Astrocyte (in vitro differentiated cells and primary cell): Measurements from ENCODE around the gene TMEM87B. TPM values are rescaled to one million over a fixed set of nuclear protein-coding genes. Genes with fewer than 3 reads are reported as not detected.

Source experiments
- DNase-seq: peaks from one replicate; pipeline ENCODE4 v3.0.0-alpha.2; 2010; ENCODE audit warnings: low read depth
- FAIRE-seq: peaks from 2 replicates; lab custom pipeline; 2011; peaks lifted over from hg19 to GRCh38; lab: Jason Lieb, UNC
- H2AFZ ChIP-seq: 2 replicates; pipeline ENCODE4 v1.6.0; 2012; ENCODE audit warnings: low read depth, low read length, inconsistent platforms
- H3K27ac ChIP-seq: 2 replicates; pipeline ENCODE4 v1.5.1; 2011; ENCODE audit warnings: low read depth, low read length, inconsistent platforms
- H3K27me3 ChIP-seq: 2 replicates; pipeline ENCODE4 v1.6.0; 2011; ENCODE audit warnings: low read length, inconsistent platforms; ENCODE audit not compliant: insufficient read depth
- H3K36me3 ChIP-seq: 2 replicates; pipeline ENCODE4 v1.5.1; 2011; ENCODE audit warnings: low read length, inconsistent platforms; ENCODE audit not compliant: insufficient read depth
- H3K4me1 ChIP-seq: 2 replicates; pipeline ENCODE4 v1.5.1; 2011; ENCODE audit warnings: low read length, inconsistent platforms; ENCODE audit not compliant: insufficient read depth
- H3K4me2 ChIP-seq: 2 replicates; pipeline ENCODE4 v1.6.0; 2012; ENCODE audit warnings: low read length, inconsistent platforms
- H3K4me3 ChIP-seq: 2 replicates; pipeline ENCODE4 v1.5.1; 2011; ENCODE audit warnings: low read depth, mild to moderate bottlenecking, low read length, inconsistent platforms; ENCODE audit not compliant: insufficient read depth
- H3K79me2 ChIP-seq: 2 replicates; pipeline ENCODE4 v1.6.0; 2012; ENCODE audit warnings: mild to moderate bottlenecking, low read length, inconsistent platforms; ENCODE audit not compliant: insufficient read depth
- H3K9ac ChIP-seq: 2 replicates; pipeline ENCODE4 v1.6.0; 2012; ENCODE audit warnings: mild to moderate bottlenecking, low read length, inconsistent platforms
- H3K9me3 ChIP-seq: 2 replicates; pipeline ENCODE4 v1.5.1; 2012; ENCODE audit warnings: low read depth, mild to moderate bottlenecking, low read length, inconsistent platforms; ENCODE audit not compliant: insufficient read depth
- H4K20me1 ChIP-seq: 2 replicates; pipeline ENCODE4 v1.6.0; 2012; ENCODE audit warnings: low read length, inconsistent platforms; ENCODE audit not compliant: insufficient read depth
- H3K27ac Mint-ChIP-seq: one replicate; pipeline ENCODE4 v1.8.0; 2021; ENCODE audit warnings: mild to moderate bottlenecking, mixed read lengths; ENCODE audit not compliant: unreplicated experiment
- H3K27me3 Mint-ChIP-seq: one replicate; pipeline ENCODE4 v1.8.0; 2021; ENCODE audit warnings: low read depth, mixed read lengths; ENCODE audit not compliant: unreplicated experiment
- H3K36me3 Mint-ChIP-seq: one replicate; pipeline ENCODE4 v1.8.0; 2021; ENCODE audit warnings: low read depth, mixed read lengths; ENCODE audit not compliant: unreplicated experiment
- H3K4me1 Mint-ChIP-seq: one replicate; pipeline ENCODE4 v1.8.0; 2021; ENCODE audit warnings: low read depth, mixed read lengths; ENCODE audit not compliant: unreplicated experiment
- H3K4me3 Mint-ChIP-seq: one replicate; pipeline ENCODE4 v1.8.0; 2021; ENCODE audit warnings: mild to moderate bottlenecking, moderate library complexity, mixed read lengths; ENCODE audit not compliant: unreplicated experiment
- H3K9me3 Mint-ChIP-seq: one replicate; pipeline ENCODE4 v1.8.0; 2021; ENCODE audit warnings: mild to moderate bottlenecking, mixed read lengths; ENCODE audit not compliant: unreplicated experiment
- EZH2 ChIP-seq: IDR thresholded peaks from 2 replicates; pipeline ENCODE4 v1.6.1; 2012; ENCODE audit warnings: mild to moderate bottlenecking, low read length, inconsistent platforms; ENCODE audit not compliant: insufficient read depth
- total RNA-seq: library from RNA; stranded (reverse); gene quantifications from 2 replicates; pipeline ENCODE4 v1.2.1, GENCODE V29; 2021
- TF ChIP-seq, protein P1 (sequence below): IDR thresholded peaks from 2 replicates; pipeline ENCODE4 v1.5.1; 2011; ENCODE audit warnings: low read depth, mild to moderate bottlenecking, inconsistent platforms, low read length, moderate library complexity; ENCODE audit not compliant: insufficient read depth

Gene TMEM87B
- total RNA-seq, 1 donor from 2014 or later = 27.2 TPM

GRCh38 chr2:112045446-112046014 is 9.5 kb upstream of the TMEM87B start:
- H2AFZ ChIP-seq = no peak overlapping the region
- TF ChIP-seq EZH2 = no peak
- TF ChIP-seq, protein P1, sequence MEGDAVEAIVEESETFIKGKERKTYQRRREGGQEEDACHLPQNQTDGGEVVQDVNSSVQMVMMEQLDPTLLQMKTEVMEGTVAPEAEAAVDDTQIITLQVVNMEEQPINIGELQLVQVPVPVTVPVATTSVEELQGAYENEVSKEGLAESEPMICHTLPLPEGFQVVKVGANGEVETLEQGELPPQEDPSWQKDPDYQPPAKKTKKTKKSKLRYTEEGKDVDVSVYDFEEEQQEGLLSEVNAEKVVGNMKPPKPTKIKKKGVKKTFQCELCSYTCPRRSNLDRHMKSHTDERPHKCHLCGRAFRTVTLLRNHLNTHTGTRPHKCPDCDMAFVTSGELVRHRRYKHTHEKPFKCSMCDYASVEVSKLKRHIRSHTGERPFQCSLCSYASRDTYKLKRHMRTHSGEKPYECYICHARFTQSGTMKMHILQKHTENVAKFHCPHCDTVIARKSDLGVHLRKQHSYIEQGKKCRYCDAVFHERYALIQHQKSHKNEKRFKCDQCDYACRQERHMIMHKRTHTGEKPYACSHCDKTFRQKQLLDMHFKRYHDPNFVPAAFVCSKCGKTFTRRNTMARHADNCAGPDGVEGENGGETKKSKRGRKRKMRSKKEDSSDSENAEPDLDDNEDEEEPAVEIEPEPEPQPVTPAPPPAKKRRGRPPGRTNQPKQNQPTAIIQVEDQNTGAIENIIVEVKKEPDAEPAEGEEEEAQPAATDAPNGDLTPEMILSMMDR = no peak
- H3K9me3 ChIP-seq = peaks cover 5% of the 10 kb centered on the region
- H3K36me3 ChIP-seq = no peaks in the 10 kb centered on the region
- FAIRE-seq = no peak
- Mint-ChIP-seq H3K36me3 (peaks cover 5% of the 10 kb centered on the region), H3K4me3 (no peak overlapping the region), H3K9me3 (peaks cover 11% of the 10 kb centered on the region), H3K27me3 (no peaks in the 10 kb centered on the region), H3K4me1 (peaks cover 1% of the 10 kb centered on the region), H3K27ac (peak overlapping the region; percentile 11)
- H3K9ac ChIP-seq = no peak overlapping the region
- DNase-seq = no peak
- no peak overlapping the region for H3K27ac ChIP-seq
- H3K79me2 ChIP-seq = no peaks in the 10 kb centered on the region
- H3K4me3 ChIP-seq = no peak overlapping the region
- no peaks in the 10 kb centered on the region for H3K4me1 ChIP-seq
- no peaks in the 10 kb centered on the region for H4K20me1 ChIP-seq
- H3K27me3 ChIP-seq = no peaks in the 10 kb centered on the region
- H3K4me2 ChIP-seq = no peak overlapping the region

GRCh38 chr2:112046231-112046630 is 8.8 kb upstream of the TMEM87B start:
- no peak overlapping the region for H3K9ac ChIP-seq
- peaks cover 1% of the 10 kb centered on the region for H3K4me1 Mint-ChIP-seq

More at GRCh38 chr2:112046231-112046630, 8.8 kb upstream of the TMEM87B start:
- H3K9me3 ChIP-seq = peaks cover 5% of the 10 kb centered on the region
- H3K27me3 ChIP-seq = no peaks in the 10 kb centered on the region
- H3K36me3 ChIP-seq = no peaks in the 10 kb centered on the region
- H3K27ac ChIP-seq = no peak overlapping the region
- H3K4me1 ChIP-seq = no peaks in the 10 kb centered on the region
- no peak overlapping the region for H3K4me3 Mint-ChIP-seq
- H2AFZ ChIP-seq = no peak overlapping the region
- no peak overlapping the region for H3K27ac Mint-ChIP-seq
- H3K36me3 Mint-ChIP-seq = peaks cover 5% of the 10 kb centered on the region
- no peaks in the 10 kb centered on the region for H3K79me2 ChIP-seq
- peaks cover 10% of the 10 kb centered on the region for H3K9me3 Mint-ChIP-seq
- FAIRE-seq (no peak), DNase-seq (no peak)
- H3K4me3 ChIP-seq = no peak overlapping the region
- no peaks in the 10 kb centered on the region for H3K27me3 Mint-ChIP-seq
- no peak for TF ChIP-seq EZH2
- TF ChIP-seq, protein P1 = no peak
- no peak overlapping the region for H3K4me2 ChIP-seq
- no peaks in the 10 kb centered on the region for H4K20me1 ChIP-seq
